HEK293T (cell line): ENCODE results near the gene PKN1.
"Not testable (repeated sequence)": the region's sequence is repeated elsewhere in the genome, so short reads cannot be mapped to it uniquely, and the experiment has no call there.

Experiments
- CTCF ChIA-PET: fragments of 350-600 bp; formaldehyde crosslinking; extraction: SDS; loops from one replicate; lab custom pipeline; 2021; ENCODE audit warnings: antibody characterized with exemption, inconsistent platforms; lab: Yijun Ruan, JAX
- POLR2A ChIA-PET: fragments of 350-600 bp; formaldehyde crosslinking; extraction: SDS; loops from one replicate; lab custom pipeline; 2020; ENCODE audit warnings: antibody characterized with exemption, inconsistent platforms; lab: Yijun Ruan, JAX
- DNase-seq: peaks from one replicate; pipeline ENCODE4 v3.0.0; 2012; ENCODE audit warnings: mixed read lengths; ENCODE audit errors: extremely low spot score
- ARNT ChIP-seq: fragments of 450-650 bp; IDR thresholded peaks from 2 replicates; pipeline ENCODE4 v1.6.1; 2017; ENCODE audit warnings: mild to moderate bottlenecking
- BHLHE40 ChIP-seq: fragments of 450-650 bp; IDR thresholded peaks from 2 replicates; pipeline ENCODE4 v1.6.1; 2016; ENCODE audit warnings: mild to moderate bottlenecking, moderate library complexity, borderline replicate concordance
- CTBP1 ChIP-seq: fragments of 450-650 bp; IDR thresholded peaks from 2 replicates; pipeline ENCODE4 v1.6.1; 2016; ENCODE audit warnings: borderline replicate concordance
- ELF4 ChIP-seq: fragments of 450-650 bp; IDR thresholded peaks from 2 replicates; pipeline ENCODE4 v1.6.1; 2017; ENCODE audit warnings: antibody characterized with exemption
- FOXA1 ChIP-seq: fragments of 450-650 bp; IDR thresholded peaks from 2 replicates; pipeline ENCODE4 v1.6.1; 2016; ENCODE audit warnings: mild to moderate bottlenecking
- FOXK2 ChIP-seq: fragments of 450-650 bp; IDR thresholded peaks from 2 replicates; pipeline ENCODE4 v1.6.1; 2016; ENCODE audit warnings: mild to moderate bottlenecking
- FOXM1 ChIP-seq: fragments of 450-650 bp; IDR thresholded peaks from 2 replicates; pipeline ENCODE4 v1.6.1; 2017; ENCODE audit warnings: mild to moderate bottlenecking, borderline replicate concordance
- HDGF ChIP-seq: fragments of 450-650 bp; IDR thresholded peaks from 2 replicates; pipeline ENCODE4 v1.6.1; 2017; ENCODE audit warnings: antibody characterized with exemption, borderline replicate concordance
- L3MBTL2 ChIP-seq: fragments of 450-650 bp; conservative IDR thresholded peaks from 2 replicates; pipeline ENCODE4 v1.6.1; 2016; ENCODE audit warnings: mild to moderate bottlenecking
- LEF1 ChIP-seq: fragments of 450-650 bp; IDR thresholded peaks from 2 replicates; pipeline ENCODE4 v1.6.1; 2017; ENCODE audit warnings: mild to moderate bottlenecking, borderline replicate concordance
- NFRKB ChIP-seq: fragments of 450-650 bp; IDR thresholded peaks from 2 replicates; pipeline ENCODE4 v1.6.1; 2016; ENCODE audit warnings: mild to moderate bottlenecking, moderate library complexity
- PKNOX1 ChIP-seq: fragments of 450-650 bp; IDR thresholded peaks from 2 replicates; pipeline ENCODE4 v1.6.1; 2016
- SP1 ChIP-seq: fragments of 450-650 bp; IDR thresholded peaks from 2 replicates; pipeline ENCODE4 v1.6.1; 2017
- SUZ12 ChIP-seq: fragments of 450-650 bp; IDR thresholded peaks from 2 replicates; pipeline ENCODE4 v1.6.1; 2016; ENCODE audit warnings: mild to moderate bottlenecking
- TARDBP ChIP-seq: fragments of 450-650 bp; IDR thresholded peaks from 2 replicates; pipeline ENCODE4 v1.6.1; 2016
- ZNF384 ChIP-seq: fragments of 450-650 bp; IDR thresholded peaks from 2 replicates; pipeline ENCODE4 v1.6.1; 2016

Gene PKN1

GRCh38 chr19:14450876-14451275 is 17.8 kb downstream of the PKN1 start:
- CTCF ChIA-PET, result interaction anchor here (1.5 kb wide), 1 partner anchor 21 kb away, joined by 9 read pairs; no protein-coding TSS in a partner anchor
- TF ChIP-seq BHLHE40 (no peak), NFRKB (no peak), ELF4 (no peak), SUZ12 (no peak)
- POLR2A ChIA-PET, result no interaction called here
- DNase-seq, result no peak

- CTCF ChIA-PET, POLR2A ChIA-PET, DNase-seq: not testable (repeated sequence)
Measured at GRCh38 chr19:14452303-14452702, 19.2 kb downstream of the PKN1 start.

- no peak for DNase-seq
- POLR2A ChIA-PET, result no interaction called here
- CTCF ChIA-PET, result no interaction called here
- no peak for TF ChIP-seq FOXA1
- no peak for TF ChIP-seq FOXK2
- TF ChIP-seq FOXM1, result no peak
- no peak for TF ChIP-seq BHLHE40
- TF ChIP-seq L3MBTL2, result no peak
- no peak for TF ChIP-seq HDGF
- no peak for TF ChIP-seq PKNOX1
- no peak for TF ChIP-seq CTBP1
- TF ChIP-seq ELF4, result no peak
- no peak for TF ChIP-seq NFRKB
- TF ChIP-seq ZNF384, result no peak
- no peak for TF ChIP-seq SUZ12
- no peak for TF ChIP-seq TARDBP
- no peak for TF ChIP-seq ARNT
- TF ChIP-seq SP1, result no peak
- no peak for TF ChIP-seq LEF1
Measured at GRCh38 chr19:14459703-14460102, 26.6 kb downstream of the PKN1 start.

- TF ChIP-seq ARNT (no peak), LEF1 (no peak), ELF4 (no peak), SP1 (no peak), ZNF384 (no peak), NFRKB (no peak), TARDBP (no peak), FOXA1 (no peak), FOXM1 (no peak)
- DNase-seq, result no peak
- POLR2A ChIA-PET, result no interaction called here
- CTCF ChIA-PET, result no interaction called here
Measured at GRCh38 chr19:14460935-14461334, 27.8 kb downstream of the PKN1 start.

GRCh38 chr19:14462401-14462800 is 29.3 kb downstream of the PKN1 start:
- DNase-seq, CTCF ChIA-PET, POLR2A ChIA-PET: not testable (repeated sequence)

- TF ChIP-seq ARNT (no peak), BHLHE40 (no peak), PKNOX1 (no peak), HDGF (no peak), NFRKB (no peak), LEF1 (no peak), SP1 (no peak), FOXA1 (no peak), ELF4 (no peak), L3MBTL2 (no peak)
- ChIA-PET CTCF (no interaction called here), POLR2A (no interaction called here)
- no peak for DNase-seq
Measured at GRCh38 chr19:14463747-14464146, 30.6 kb downstream of the PKN1 start.

- CTCF ChIA-PET, result interaction anchor here (0.7 to 1.0 kb wide), 2 partner anchors 13 to 1106 kb away, joined by 3 read pairs; no protein-coding TSS in a partner anchor
- POLR2A ChIA-PET, result no interaction called here
- TF ChIP-seq FOXA1 (no peak), FOXM1 (no peak), SUZ12 (no peak), LEF1 (no peak), HDGF (no peak), FOXK2 (no peak), PKNOX1 (no peak), ARNT (no peak), ELF4 (no peak), TARDBP (no peak), SP1 (no peak), NFRKB (no peak), L3MBTL2 (no peak), ZNF384 (no peak), CTBP1 (no peak), BHLHE40 (no peak)
- no peak for DNase-seq
Measured at GRCh38 chr19:14467391-14467790, 34.3 kb downstream of the PKN1 start.
